ENCODE measurements around the gene KRT71.

The KRT71 gene

GRCh38 chr12:52575948-52576347 is 23.0 kb upstream of the KRT71 start:
- no peak overlapping the region for H3K4me3 ChIP-seq (replicated peaks; ENCODE audit: low read depth, low read length)
- TF ChIP-seq CTCF (IDR thresholded peaks at IDR 0.05; ENCODE audit: insufficient read depth, low read length, poor library complexity, severe bottlenecking): no peak
- H3K27me3 ChIP-seq (replicated peaks; ENCODE audit: control insufficient read depth, insufficient read depth, low read length): peaks cover 10% of the 10 kb centered on the region
- no peaks in the 10 kb centered on the region for H3K36me3 ChIP-seq (ENCODE audit: control insufficient read depth, insufficient read depth, low read length)
- DNase-seq (ENCODE audit: extremely low read depth, insufficient read length): no peak

DNA sequence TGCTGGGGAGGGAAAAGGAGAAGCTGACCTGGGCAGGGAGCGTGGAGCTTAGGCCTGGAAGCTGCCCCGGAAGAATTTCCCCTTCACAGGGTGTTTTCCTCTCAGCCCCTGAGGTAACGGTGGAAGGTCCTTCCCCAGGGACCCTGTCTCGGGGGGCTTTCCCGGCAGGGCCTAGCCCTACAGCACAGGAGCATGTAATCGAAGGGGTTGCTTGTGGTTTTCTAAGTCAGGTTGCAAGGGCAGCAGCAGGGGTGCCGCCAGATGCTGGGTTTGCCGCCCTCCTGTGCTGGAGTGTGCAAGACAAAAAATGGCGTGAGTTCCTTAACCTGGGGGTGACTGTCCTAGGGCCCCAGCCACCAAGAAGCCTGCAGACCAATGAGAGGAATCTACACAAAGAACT is 22.3 kb upstream of the KRT71 start:
- no peak overlapping the region for H3K4me3 ChIP-seq (replicated peaks; ENCODE audit: low read depth, low read length)
- H3K27me3 ChIP-seq (replicated peaks; ENCODE audit: control insufficient read depth, insufficient read depth, low read length): peaks cover 8% of the 10 kb centered on the region
- DNase-seq (ENCODE audit: extremely low read depth, insufficient read length): no peak
- H3K36me3 ChIP-seq (ENCODE audit: control insufficient read depth, insufficient read depth, low read length): no peaks in the 10 kb centered on the region
- no peak for TF ChIP-seq CTCF (IDR thresholded peaks at IDR 0.05; ENCODE audit: insufficient read depth, low read length, poor library complexity, severe bottlenecking)

DNA sequence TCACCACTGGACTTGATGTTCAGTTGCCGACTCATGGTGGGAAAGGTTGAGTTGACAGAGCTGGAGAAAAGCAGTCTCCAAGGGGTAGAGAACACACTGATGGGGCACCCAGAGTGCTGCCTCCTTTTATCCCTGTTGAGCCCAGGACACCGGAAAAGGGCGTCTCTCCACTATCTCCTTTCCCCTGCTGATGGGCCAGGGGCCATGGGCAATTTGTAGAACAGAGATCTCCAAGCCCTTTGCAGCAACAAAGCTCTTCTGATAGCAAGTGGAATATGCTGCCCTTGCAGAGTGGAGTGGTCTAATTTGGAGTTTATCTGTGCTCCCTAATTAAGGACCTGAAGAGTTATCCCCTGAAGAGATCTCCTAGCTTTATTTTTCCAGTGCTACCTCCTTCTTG is 20.8 kb upstream of the KRT71 start, which contains the start of gene KRT74:
TSS of gene KRT74 (minus strand) at position 101 of the 400 bp plus-strand sequence. CDS start at position 35, 66 bp downstream.
- Histone ChIP-seq H3K36me3 (ENCODE audit: control insufficient read depth, insufficient read depth, low read length) (no peaks in the 10 kb centered on the region), H3K27me3 (replicated peaks; ENCODE audit: control insufficient read depth, insufficient read depth, low read length) (peaks cover 4% of the 10 kb centered on the region), H3K4me3 (replicated peaks; ENCODE audit: low read depth, low read length) (no peak within 1 kb of the TSS)
- DNase-seq (ENCODE audit: extremely low read depth, insufficient read length): no peak
- TF ChIP-seq CTCF (IDR thresholded peaks at IDR 0.05; ENCODE audit: insufficient read depth, low read length, poor library complexity, severe bottlenecking): no peak

- no peak for DNase-seq (ENCODE audit: extremely low read depth, insufficient read length)
- no peak overlapping the region for H3K4me3 ChIP-seq (replicated peaks; ENCODE audit: low read depth, low read length)
- no peaks in the 10 kb centered on the region for H3K36me3 ChIP-seq (ENCODE audit: control insufficient read depth, insufficient read depth, low read length)
- peaks cover 4% of the 10 kb centered on the region for H3K27me3 ChIP-seq (replicated peaks; ENCODE audit: control insufficient read depth, insufficient read depth, low read length)
- no peak for TF ChIP-seq CTCF (IDR thresholded peaks at IDR 0.05; ENCODE audit: insufficient read depth, low read length, poor library complexity, severe bottlenecking)
These were observed 20.4 kb upstream of the KRT71 start for GRCh38 chr12:52573306-52573705.

GRCh38 chr12:52570511-52570910 is 17.6 kb upstream of the KRT71 start:
- no peak for DNase-seq (ENCODE audit: extremely low read depth, insufficient read length)
- H3K27me3 ChIP-seq (replicated peaks; ENCODE audit: control insufficient read depth, insufficient read depth, low read length): peaks cover 8% of the 10 kb centered on the region
- H3K36me3 ChIP-seq (ENCODE audit: control insufficient read depth, insufficient read depth, low read length): no peaks in the 10 kb centered on the region
- no peak overlapping the region for H3K4me3 ChIP-seq (replicated peaks; ENCODE audit: low read depth, low read length)
- TF ChIP-seq CTCF (IDR thresholded peaks at IDR 0.05; ENCODE audit: insufficient read depth, low read length, poor library complexity, severe bottlenecking): no peak

DNA sequence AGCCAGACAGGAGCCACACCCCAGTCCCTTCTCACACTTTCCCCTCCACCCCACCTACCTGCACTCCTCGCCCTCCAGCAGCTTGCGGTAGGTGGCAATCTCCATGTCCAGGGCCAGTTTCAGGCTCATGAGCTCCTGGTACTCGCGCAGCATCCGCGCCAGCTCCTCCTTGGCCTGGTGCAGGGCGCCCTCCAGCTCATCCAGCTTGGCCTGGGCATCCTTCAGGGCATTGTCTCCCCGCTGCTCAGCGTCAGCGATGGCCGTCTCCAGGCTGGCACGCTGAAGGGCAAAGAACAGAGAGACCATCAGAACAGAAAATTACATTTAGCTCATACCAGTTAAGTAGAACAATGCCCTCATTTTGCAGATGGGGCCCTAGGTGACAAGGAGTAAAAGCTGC is 15.2 kb upstream of the KRT71 start:
- Histone ChIP-seq H3K4me3 (replicated peaks; ENCODE audit: low read depth, low read length) (no peak overlapping the region), H3K36me3 (ENCODE audit: control insufficient read depth, insufficient read depth, low read length) (no peaks in the 10 kb centered on the region), H3K27me3 (replicated peaks; ENCODE audit: control insufficient read depth, insufficient read depth, low read length) (peaks cover 10% of the 10 kb centered on the region)
- no peak for DNase-seq (ENCODE audit: extremely low read depth, insufficient read length)
- TF ChIP-seq CTCF (IDR thresholded peaks at IDR 0.05; ENCODE audit: insufficient read depth, low read length, poor library complexity, severe bottlenecking): no peak

Data from GM06990 (cell line).